IMR-90 (cell line): ENCODE measurements around the gene SLC38A1. TPM values are rescaled to one million over a fixed set of nuclear protein-coding genes. Genes with fewer than 3 reads are reported as not detected.

Experiments
- ATAC-seq: fragments of 200-7000 bp; cut with Tn5 transposase; 2 replicates; pipeline ENCODE4 v1.9.1; 2020; ENCODE audit warnings: low read depth, mild to moderate bottlenecking, moderate library complexity
- BruUV-seq: library from RNA; stranded (reverse); fragments of 400-500 nt; replicated peaks from 2 replicates; lab custom pipeline; 2021; lab: Mats Ljungman, UMichigan
- CTCF ChIA-PET: fragments of 300-600 bp; formaldehyde crosslinking; extraction: SDS; loops from one replicate; lab custom pipeline; 2021; ENCODE audit warnings: antibody characterized with exemption; lab: Yijun Ruan, JAX
- POLR2A ChIA-PET: fragments of 300-600 bp; sonication (Branson Sonifier 250); formaldehyde crosslinking; loops from one replicate; lab custom pipeline; 2022; ENCODE audit warnings: antibody characterized with exemption; ENCODE audit not compliant: unreplicated experiment; lab: Charles Lee
- DNase-seq: peaks from one replicate; pipeline ENCODE4 v3.0.0; 2013
- H2AFZ ChIP-seq: replicated peaks from 2 replicates; pipeline ENCODE3; 2013; ENCODE audit warnings: low read length, mild to moderate bottlenecking; ENCODE audit not compliant: poor library complexity
- H2AK5ac ChIP-seq: 2 replicates; pipeline ENCODE4 v1.6.1; 2013; ENCODE audit warnings: low read depth, low read length, inconsistent platforms
- H2AK9ac ChIP-seq: replicated peaks from 2 replicates; pipeline ENCODE3; 2013; ENCODE audit warnings: mild to moderate bottlenecking, low read depth, low read length, moderate library complexity; ENCODE audit not compliant: poor library complexity
- H2BK120ac ChIP-seq: 2 replicates; pipeline ENCODE4 v1.6.1; 2013; ENCODE audit warnings: low read depth, low read length, inconsistent platforms
- H2BK15ac ChIP-seq: 3 replicates; pipeline ENCODE4 v1.6.1; 2013; ENCODE audit warnings: low read depth, low read length, inconsistent platforms
- H2BK20ac ChIP-seq: 2 replicates; pipeline ENCODE4 v1.6.1; 2013; ENCODE audit warnings: low read depth, mild to moderate bottlenecking, inconsistent platforms, low read length, moderate library complexity
- H2BK5ac ChIP-seq: 2 replicates; pipeline ENCODE4 v1.6.1; 2013; ENCODE audit warnings: mild to moderate bottlenecking, low read depth, low read length, inconsistent platforms; ENCODE audit not compliant: poor library complexity, severe bottlenecking
- H3K14ac ChIP-seq: replicated peaks from 2 replicates; pipeline ENCODE4 v1.6.1; 2013; ENCODE audit warnings: low read depth, low read length, inconsistent platforms
- H3K18ac ChIP-seq: 2 replicates; pipeline ENCODE4 v1.6.1; 2013; ENCODE audit warnings: low read depth, low read length, control low read depth
- H3K23ac ChIP-seq: 2 replicates; pipeline ENCODE4 v1.6.1; 2013; ENCODE audit warnings: low read depth, low read length, inconsistent platforms
- H3K27ac ChIP-seq: 2 replicates; pipeline ENCODE4 v1.5.1; 2013; ENCODE audit warnings: mild to moderate bottlenecking, control low read depth, low read length; ENCODE audit not compliant: insufficient read depth
- H3K27me3 ChIP-seq: 2 replicates; pipeline ENCODE4 v1.6.1; 2013; ENCODE audit warnings: low read length; ENCODE audit not compliant: control insufficient read depth, insufficient read depth
- H3K36me3 ChIP-seq: 2 replicates; pipeline ENCODE4 v1.6.1; 2013; ENCODE audit warnings: low read length, mixed read lengths; ENCODE audit not compliant: control insufficient read depth, insufficient read depth
- H3K4ac ChIP-seq: 2 replicates; pipeline ENCODE4 v1.6.1; 2013; ENCODE audit warnings: low read depth, low read length, inconsistent platforms
- H3K4me1 ChIP-seq: 2 replicates; pipeline ENCODE4 v1.6.1; 2013; ENCODE audit warnings: low read length, mixed read lengths; ENCODE audit not compliant: control insufficient read depth, insufficient read depth
- H3K4me2 ChIP-seq: 2 replicates; pipeline ENCODE4 v1.6.1; 2013; ENCODE audit warnings: low read depth, mild to moderate bottlenecking, control low read depth, low read length, moderate library complexity
- H3K4me3 ChIP-seq: 2 replicates; pipeline ENCODE4 v1.5.1; 2013; ENCODE audit warnings: low read depth, mild to moderate bottlenecking, control low read depth, low read length, moderate library complexity; ENCODE audit not compliant: insufficient read depth
- H3K56ac ChIP-seq: 2 replicates; pipeline ENCODE4 v1.6.1; 2013; ENCODE audit warnings: low read length, inconsistent platforms; ENCODE audit not compliant: insufficient read depth; ENCODE audit errors: extremely low read depth
- H3K79me1 ChIP-seq, 2 experiments: 2 replicates each; pipeline ENCODE4 v1.6.1; 2013; ENCODE audit warnings: low read length in 2 of 2, inconsistent platforms in 1 of 2, low read depth in 1 of 2
- H3K9ac ChIP-seq: 2 replicates; pipeline ENCODE4 v1.6.1; 2013; ENCODE audit warnings: low read depth, low read length, control low read depth
- H3K9me1 ChIP-seq: 2 replicates; pipeline ENCODE4 v1.6.1; 2013; ENCODE audit warnings: low read length, inconsistent platforms; ENCODE audit not compliant: insufficient read depth
- H3K9me3 ChIP-seq: 2 replicates; pipeline ENCODE4 v1.6.1; 2013; ENCODE audit warnings: low read length; ENCODE audit not compliant: control insufficient read depth, insufficient read depth
- H4K20me1 ChIP-seq: 2 replicates; pipeline ENCODE4 v1.6.1; 2013; ENCODE audit warnings: low read length, inconsistent platforms; ENCODE audit not compliant: insufficient read depth
- H4K5ac ChIP-seq: 2 replicates; pipeline ENCODE4 v1.6.1; 2013; ENCODE audit warnings: mild to moderate bottlenecking, low read depth, low read length, control low read depth
- H4K8ac ChIP-seq, 2 experiments: 2 replicates each; pipeline ENCODE4 v1.6.1; 2013; ENCODE audit warnings: low read depth in 2 of 2, low read length in 2 of 2, control low read depth in 1 of 2, inconsistent platforms in 1 of 2
- H4K91ac ChIP-seq: 2 replicates; pipeline ENCODE4 v1.6.1; 2013; ENCODE audit warnings: low read depth, low read length, inconsistent platforms; ENCODE audit not compliant: insufficient read depth
- BHLHE40 ChIP-seq: fragments of 150-350 bp; IDR thresholded peaks from 2 replicates; pipeline ENCODE4 v1.6.1; 2016; ENCODE audit warnings: mild to moderate bottlenecking, low read depth, low read length
- FOS ChIP-seq: fragments of 150-350 bp; IDR thresholded peaks from 2 replicates; pipeline ENCODE4 v1.6.1; 2016; ENCODE audit warnings: low read depth, low read length
- MAZ ChIP-seq: IDR thresholded peaks from 2 replicates; pipeline ENCODE4 v1.6.1; 2012; ENCODE audit warnings: low read depth, mild to moderate bottlenecking, low read length, improper control_type of control experiment, moderate library complexity, borderline replicate concordance
- MXI1 ChIP-seq: IDR thresholded peaks from 2 replicates; pipeline ENCODE4 v1.6.1; 2012; ENCODE audit warnings: low read depth, mild to moderate bottlenecking, low read length, moderate library complexity, borderline replicate concordance
- RAD21 ChIP-seq: IDR thresholded peaks from 2 replicates; pipeline ENCODE4 v1.6.1; 2012; ENCODE audit warnings: low read length, improper control_type of control experiment
- RCOR1 ChIP-seq: IDR thresholded peaks from 2 replicates; pipeline ENCODE4 v1.6.1; 2012; ENCODE audit warnings: mild to moderate bottlenecking, low read length, improper control_type of control experiment; ENCODE audit not compliant: insufficient replicate concordance
- RFX5 ChIP-seq: IDR thresholded peaks from 2 replicates; pipeline ENCODE4 v1.8.0; 2012; ENCODE audit warnings: low read depth, mild to moderate bottlenecking, low read length, moderate library complexity
- SMC3 ChIP-seq: fragments of 150-350 bp; IDR thresholded peaks from 2 replicates; pipeline ENCODE4 v1.6.1; 2016; ENCODE audit warnings: low read depth, mild to moderate bottlenecking, antibody characterized with exemption, low read length, moderate library complexity
- WGBS, 2 experiments: methylation state at CpG; one replicate each; pipeline versions ENCODE4 v1.1.5 to v1.1.7; 2013; ENCODE audit warnings: missing lambda C conversion rate in 2 of 2; ENCODE audit not compliant: insufficient read length in 1 of 2; ENCODE audit errors: extremely low coverage in 2 of 2; 5-methylcytosine and 5-hydroxymethylcytosine counted together
- dilution Hi-C: fragments of 300-500 bp; cut with HindIII; formaldehyde crosslinking; loops from one replicate; pipeline ENCODE4 v1.14.3; 2018; ENCODE audit warnings: low sequenced_read_pairs; ENCODE audit not compliant: unreplicated experiment
- in situ Hi-C: fragments of 300-500 bp; cut with MboI; formaldehyde crosslinking; loops from 3 replicates; pipeline ENCODE4 v1.14.3; 2019; ENCODE audit warnings: low sequenced_read_pairs, inconsistent platforms, mixed read lengths
- intact Hi-C: fragments of 100-400 bp; cut with micrococcal nuclease; formaldehyde crosslinking; loops from 2 replicates; pipeline ENCODE4 v1.10.0; 2022
- polyA plus RNA-seq, 3 experiments: library from polyadenylated mRNA; depleted of rRNA; stranded (reverse); fragments of >200 nt; gene quantifications; 2 replicates each; pipeline ENCODE4 v1.2.3, GENCODE V29; 2012; ENCODE audit warnings: low replicate concordance in 1 of 3
- total RNA-seq: library from RNA; depleted of rRNA; stranded (reverse); fragments of >200 nt; gene quantifications from 2 replicates; pipeline ENCODE4 v1.2.3, GENCODE V29; 2012
- TF ChIP-seq, protein P1 (sequence below): conservative IDR thresholded peaks from 2 replicates; pipeline ENCODE4 v1.5.1; 2012; ENCODE audit warnings: mild to moderate bottlenecking, low read depth, low read length, improper control_type of control experiment
- TF ChIP-seq, protein P2 (sequence below): fragments of 150-350 bp; IDR thresholded peaks from 2 replicates; pipeline ENCODE4 v1.6.1; 2016; ENCODE audit warnings: low read depth, mild to moderate bottlenecking, low read length, moderate library complexity, borderline replicate concordance
- TF ChIP-seq, protein P3 (sequence below): fragments of 150-350 bp; IDR thresholded peaks from 2 replicates; pipeline ENCODE4 v1.6.1; 2017; ENCODE audit warnings: mild to moderate bottlenecking, antibody characterized with exemption, low read length, low read depth

SLC38A1 gene
- total and polyA plus RNA-seq, 2 of the 4 experiments (the other 2 are of a cell fraction) = 22.8 to 61.5 TPM

DNA sequence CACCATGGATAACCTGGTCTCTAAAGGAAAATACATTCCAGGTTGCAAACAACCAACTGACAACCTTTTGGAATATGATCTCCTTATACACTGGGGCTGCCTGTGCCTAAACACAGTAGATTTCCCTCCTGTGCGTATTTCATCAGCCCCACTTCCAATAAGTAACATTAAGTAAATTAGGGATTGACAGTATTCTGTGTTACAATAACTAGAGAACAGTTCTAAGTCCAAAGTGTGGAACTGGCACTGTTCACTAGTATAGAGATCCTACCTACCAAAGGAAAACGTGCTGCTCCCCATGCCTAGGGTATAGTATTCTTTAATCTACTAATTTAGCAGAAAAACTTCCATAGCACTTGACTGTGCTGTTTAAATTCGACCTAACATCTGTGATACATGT is 82.8 kb downstream of the SLC38A1 start:
- dilution Hi-C loops (no loop called here), in situ Hi-C loops (no loop called here), intact Hi-C loops (loop anchor here (10.0 kb wide), 2 partner anchors 169 to 191 kb away; partner anchors contain the start of gene SCAF11)
- BruUV-seq = no TSS peak
- H3K14ac ChIP-seq = no peak overlapping the region
- no peak for ATAC-seq
- no peak overlapping the region for H3K23ac ChIP-seq
- no peak overlapping the region for H3K56ac ChIP-seq
- no peaks in the 10 kb centered on the region for H3K27me3 ChIP-seq
- H3K4me3 ChIP-seq = no peak overlapping the region
- H2AK9ac ChIP-seq = no peak overlapping the region
- H2BK20ac ChIP-seq = no peak overlapping the region
- no peak overlapping the region for H2AK5ac ChIP-seq
- no peak overlapping the region for H3K27ac ChIP-seq
- H4K5ac ChIP-seq = no peak overlapping the region
- WGBS, 2 experiments = no CpG with 5 or more reads among the region's 3 CpGs
- H2BK120ac ChIP-seq = no peak overlapping the region
- no peak overlapping the region for H3K18ac ChIP-seq
- H2AFZ ChIP-seq = no peak overlapping the region
- peaks cover 0 to 13% of the 10 kb centered on the region in 2 experiments; a peak in 3 of 4 replicates for H3K79me1 ChIP-seq
- no peak overlapping the region for H4K91ac ChIP-seq
- no peak overlapping the region for H2BK5ac ChIP-seq
- no peak overlapping the region for H4K8ac ChIP-seq
- peaks cover 4% of the 10 kb centered on the region for H3K4me1 ChIP-seq
- H3K9ac ChIP-seq = no peak overlapping the region
- H4K20me1 ChIP-seq = peaks cover 7% of the 10 kb centered on the region; the same call in 1 of the 2 replicates
- DNase-seq = no peak
- H2BK15ac ChIP-seq = no peak overlapping the region
- no peaks in the 10 kb centered on the region for H3K9me3 ChIP-seq
- POLR2A ChIA-PET = no interaction called here
- H3K36me3 ChIP-seq = peaks cover 7% of the 10 kb centered on the region
- TF ChIP-seq, protein P1, sequence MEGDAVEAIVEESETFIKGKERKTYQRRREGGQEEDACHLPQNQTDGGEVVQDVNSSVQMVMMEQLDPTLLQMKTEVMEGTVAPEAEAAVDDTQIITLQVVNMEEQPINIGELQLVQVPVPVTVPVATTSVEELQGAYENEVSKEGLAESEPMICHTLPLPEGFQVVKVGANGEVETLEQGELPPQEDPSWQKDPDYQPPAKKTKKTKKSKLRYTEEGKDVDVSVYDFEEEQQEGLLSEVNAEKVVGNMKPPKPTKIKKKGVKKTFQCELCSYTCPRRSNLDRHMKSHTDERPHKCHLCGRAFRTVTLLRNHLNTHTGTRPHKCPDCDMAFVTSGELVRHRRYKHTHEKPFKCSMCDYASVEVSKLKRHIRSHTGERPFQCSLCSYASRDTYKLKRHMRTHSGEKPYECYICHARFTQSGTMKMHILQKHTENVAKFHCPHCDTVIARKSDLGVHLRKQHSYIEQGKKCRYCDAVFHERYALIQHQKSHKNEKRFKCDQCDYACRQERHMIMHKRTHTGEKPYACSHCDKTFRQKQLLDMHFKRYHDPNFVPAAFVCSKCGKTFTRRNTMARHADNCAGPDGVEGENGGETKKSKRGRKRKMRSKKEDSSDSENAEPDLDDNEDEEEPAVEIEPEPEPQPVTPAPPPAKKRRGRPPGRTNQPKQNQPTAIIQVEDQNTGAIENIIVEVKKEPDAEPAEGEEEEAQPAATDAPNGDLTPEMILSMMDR = no peak
- TF ChIP-seq RAD21 (no peak), RCOR1 (no peak), BHLHE40 (no peak), MXI1 (no peak), MAZ (no peak), FOS (no peak), RFX5 (no peak), SMC3 (no peak)
- TF ChIP-seq, protein P2, sequence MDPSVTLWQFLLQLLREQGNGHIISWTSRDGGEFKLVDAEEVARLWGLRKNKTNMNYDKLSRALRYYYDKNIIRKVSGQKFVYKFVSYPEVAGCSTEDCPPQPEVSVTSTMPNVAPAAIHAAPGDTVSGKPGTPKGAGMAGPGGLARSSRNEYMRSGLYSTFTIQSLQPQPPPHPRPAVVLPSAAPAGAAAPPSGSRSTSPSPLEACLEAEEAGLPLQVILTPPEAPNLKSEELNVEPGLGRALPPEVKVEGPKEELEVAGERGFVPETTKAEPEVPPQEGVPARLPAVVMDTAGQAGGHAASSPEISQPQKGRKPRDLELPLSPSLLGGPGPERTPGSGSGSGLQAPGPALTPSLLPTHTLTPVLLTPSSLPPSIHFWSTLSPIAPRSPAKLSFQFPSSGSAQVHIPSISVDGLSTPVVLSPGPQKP = no peak
- TF ChIP-seq, protein P3, sequence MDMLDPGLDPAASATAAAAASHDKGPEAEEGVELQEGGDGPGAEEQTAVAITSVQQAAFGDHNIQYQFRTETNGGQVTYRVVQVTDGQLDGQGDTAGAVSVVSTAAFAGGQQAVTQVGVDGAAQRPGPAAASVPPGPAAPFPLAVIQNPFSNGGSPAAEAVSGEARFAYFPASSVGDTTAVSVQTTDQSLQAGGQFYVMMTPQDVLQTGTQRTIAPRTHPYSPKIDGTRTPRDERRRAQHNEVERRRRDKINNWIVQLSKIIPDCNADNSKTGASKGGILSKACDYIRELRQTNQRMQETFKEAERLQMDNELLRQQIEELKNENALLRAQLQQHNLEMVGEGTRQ = no peak
- no peak overlapping the region for H3K4me2 ChIP-seq
- H3K4ac ChIP-seq = no peak overlapping the region
- H3K9me1 ChIP-seq = peaks cover 10% of the 10 kb centered on the region; the same call in 1 of the 2 replicates
- CTCF ChIA-PET = no interaction called here
